K562 (cell line): ENCODE results near the gene ALDH18A1. TPM values are rescaled to one million over a fixed set of nuclear protein-coding genes. Genes with fewer than 3 reads are reported as not detected.
A peak's percentile ranks its signal among the peaks of the same experiment; 100 is the strongest.

Source experiments
- CHD2 ChIP-seq: IDR thresholded peaks from 2 replicates; pipeline ENCODE4 v1.6.1; 2011; ENCODE audit warnings: low read depth, low read length
- DACH1 ChIP-seq: fragments of 450-650 bp; IDR thresholded peaks from 2 replicates; pipeline ENCODE4 v1.6.1; 2018; ENCODE audit not compliant: partially characterized antibody
- EGR1 ChIP-seq: fragments of 450-650 bp; conservative IDR thresholded peaks from 2 replicates; pipeline ENCODE4 v1.6.1; 2017; ENCODE audit warnings: mild to moderate bottlenecking
- GATA2 ChIP-seq: sonication (generic); formaldehyde crosslinking; IDR thresholded peaks from 2 replicates; pipeline ENCODE4 v1.4.0; 2020; ENCODE audit warnings: mild to moderate bottlenecking, missing genetic modification reagents
- MAZ ChIP-seq, 2 experiments: fragments of 450-650 bp in 1 of 2; sonication (generic) in 1 of 2; formaldehyde crosslinking; IDR thresholded peaks in 1 of 2; conservative IDR thresholded peaks in 1 of 2; 2 replicates each; pipeline versions ENCODE4 v1.4.0 to v1.5.0; 2020; ENCODE audit warnings: mild to moderate bottlenecking in 1 of 2, missing genetic modification reagents in 1 of 2
- ZEB2 ChIP-seq: fragments of 450-650 bp; IDR thresholded peaks from 2 replicates; pipeline ENCODE4 v1.6.1; 2016
- polyA plus RNA-seq, 8 experiments: library from polyadenylated mRNA; depleted of rRNA in 4 of 8; stranded (reverse) in 5 of 8; unstranded in 3 of 8; fragments of >200 nt; fragmentation: Nextera tagmentation in 2 of 8; fragmentation: Illumina TruSeq in 1 of 8; extraction: Ambion mirVana in 2 of 8; extraction: Trizol in 1 of 8; gene quantifications; 2 replicates each; pipeline versions ENCODE4 v1.2.1 to v1.2.3, GENCODE V29; 2011 to 2014; ENCODE audit warnings: inconsistent platforms in 1 of 8, missing spikeins in 1 of 8
- total RNA-seq, 7 experiments: library from RNA; depleted of rRNA in 6 of 7; stranded (reverse); fragments of >200 nt in 6 of 7; fragmentation: Illumina TruSeq in 2 of 7; extraction: Trizol in 2 of 7; gene quantifications; 2 replicates each; pipeline versions ENCODE4 v1.2.1 to v1.2.3, GENCODE V29; 2011 to 2021; ENCODE audit warnings: low replicate concordance in 1 of 7
- TF ChIP-seq, protein P1 (sequence below), 2 experiments: fragments of 450-650 bp; formaldehyde crosslinking in 1 of 2; IDR thresholded peaks; 2 replicates each; pipeline versions ENCODE4 v1.4.0 to v1.6.1; 2014 to 2020; ENCODE audit warnings: mild to moderate bottlenecking in 2 of 2, borderline replicate concordance in 1 of 2, low read depth in 1 of 2
- TF ChIP-seq, protein P2 (sequence below): sonication (generic); formaldehyde crosslinking; IDR thresholded peaks from 2 replicates; pipeline ENCODE4 v1.8.1; 2023; ENCODE audit warnings: mild to moderate bottlenecking, missing genetic modification reagents
- TF ChIP-seq, protein P3 (sequence below), 2 experiments: fragments of 450-650 bp in 1 of 2; sonication (generic) in 1 of 2; formaldehyde crosslinking; conservative IDR thresholded peaks; 2 replicates each; pipeline versions ENCODE4 v1.4.0 to v1.8.1; 2020 to 2022; ENCODE audit warnings: mild to moderate bottlenecking in 1 of 2, missing genetic modification reagents in 1 of 2
- TF ChIP-seq, protein P4 (sequence below): IDR thresholded peaks from 3 replicates; pipeline ENCODE4 v1.6.1; 2011; ENCODE audit warnings: borderline replicate concordance, mild to moderate bottlenecking; ENCODE audit not compliant: insufficient read length, insufficient read depth

ALDH18A1 gene
- total and polyA plus RNA-seq, 9 of the 15 experiments (the other 6 are each of a cell fraction or from before 2014, with no cell fraction given), result 12.0 to 83.3 (median 43.8) TPM

DNA sequence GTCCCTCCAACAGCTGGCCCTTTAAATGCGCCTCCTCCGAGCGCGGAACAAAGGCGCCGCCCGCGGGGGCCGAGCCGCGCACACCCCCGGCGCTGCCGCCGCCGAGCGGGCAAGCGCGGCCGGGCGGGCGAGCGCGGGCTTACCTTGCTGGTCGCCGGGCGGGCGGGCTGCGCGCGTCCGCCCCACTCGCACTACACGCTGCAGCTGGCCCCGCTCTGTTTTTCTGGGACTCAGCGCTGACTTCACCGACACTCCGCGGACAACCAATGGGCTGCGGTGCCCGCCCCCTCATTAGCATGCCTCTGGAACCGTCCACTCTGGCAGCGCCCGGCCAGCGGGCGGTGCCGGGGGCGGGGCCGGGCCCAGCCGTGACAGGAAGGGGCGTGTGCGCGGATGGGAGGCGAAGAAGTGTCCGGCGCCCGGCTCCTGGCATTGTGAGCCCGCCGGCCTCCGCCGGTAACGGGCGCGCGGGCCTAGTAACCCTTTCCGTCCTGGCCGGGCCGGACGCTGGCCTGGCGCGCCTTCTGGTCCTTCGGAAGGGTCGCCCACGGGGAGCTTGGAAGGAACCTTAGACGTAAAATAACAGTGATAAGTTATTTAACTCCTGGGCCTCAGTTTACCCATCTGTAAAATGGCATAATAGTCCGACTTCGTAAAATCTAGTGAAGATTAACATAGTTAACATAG is 95.2 kb downstream of the ALDH18A1 start, which contains the start of gene SORBS1 (continued):
- TF ChIP-seq, protein P1, sequence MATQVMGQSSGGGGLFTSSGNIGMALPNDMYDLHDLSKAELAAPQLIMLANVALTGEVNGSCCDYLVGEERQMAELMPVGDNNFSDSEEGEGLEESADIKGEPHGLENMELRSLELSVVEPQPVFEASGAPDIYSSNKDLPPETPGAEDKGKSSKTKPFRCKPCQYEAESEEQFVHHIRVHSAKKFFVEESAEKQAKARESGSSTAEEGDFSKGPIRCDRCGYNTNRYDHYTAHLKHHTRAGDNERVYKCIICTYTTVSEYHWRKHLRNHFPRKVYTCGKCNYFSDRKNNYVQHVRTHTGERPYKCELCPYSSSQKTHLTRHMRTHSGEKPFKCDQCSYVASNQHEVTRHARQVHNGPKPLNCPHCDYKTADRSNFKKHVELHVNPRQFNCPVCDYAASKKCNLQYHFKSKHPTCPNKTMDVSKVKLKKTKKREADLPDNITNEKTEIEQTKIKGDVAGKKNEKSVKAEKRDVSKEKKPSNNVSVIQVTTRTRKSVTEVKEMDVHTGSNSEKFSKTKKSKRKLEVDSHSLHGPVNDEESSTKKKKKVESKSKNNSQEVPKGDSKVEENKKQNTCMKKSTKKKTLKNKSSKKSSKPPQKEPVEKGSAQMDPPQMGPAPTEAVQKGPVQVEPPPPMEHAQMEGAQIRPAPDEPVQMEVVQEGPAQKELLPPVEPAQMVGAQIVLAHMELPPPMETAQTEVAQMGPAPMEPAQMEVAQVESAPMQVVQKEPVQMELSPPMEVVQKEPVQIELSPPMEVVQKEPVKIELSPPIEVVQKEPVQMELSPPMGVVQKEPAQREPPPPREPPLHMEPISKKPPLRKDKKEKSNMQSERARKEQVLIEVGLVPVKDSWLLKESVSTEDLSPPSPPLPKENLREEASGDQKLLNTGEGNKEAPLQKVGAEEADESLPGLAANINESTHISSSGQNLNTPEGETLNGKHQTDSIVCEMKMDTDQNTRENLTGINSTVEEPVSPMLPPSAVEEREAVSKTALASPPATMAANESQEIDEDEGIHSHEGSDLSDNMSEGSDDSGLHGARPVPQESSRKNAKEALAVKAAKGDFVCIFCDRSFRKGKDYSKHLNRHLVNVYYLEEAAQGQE (IDR thresholded peaks at IDR 0.05; ENCODE audit: borderline replicate concordance), result peak; percentile 52; the same call in 1 of the 2 replicates
- TF ChIP-seq, protein P1 (CRISPR knock-in tag; IDR thresholded peaks at IDR 0.05; ENCODE audit: low read depth), result no peak
- TF ChIP-seq, protein P2, sequence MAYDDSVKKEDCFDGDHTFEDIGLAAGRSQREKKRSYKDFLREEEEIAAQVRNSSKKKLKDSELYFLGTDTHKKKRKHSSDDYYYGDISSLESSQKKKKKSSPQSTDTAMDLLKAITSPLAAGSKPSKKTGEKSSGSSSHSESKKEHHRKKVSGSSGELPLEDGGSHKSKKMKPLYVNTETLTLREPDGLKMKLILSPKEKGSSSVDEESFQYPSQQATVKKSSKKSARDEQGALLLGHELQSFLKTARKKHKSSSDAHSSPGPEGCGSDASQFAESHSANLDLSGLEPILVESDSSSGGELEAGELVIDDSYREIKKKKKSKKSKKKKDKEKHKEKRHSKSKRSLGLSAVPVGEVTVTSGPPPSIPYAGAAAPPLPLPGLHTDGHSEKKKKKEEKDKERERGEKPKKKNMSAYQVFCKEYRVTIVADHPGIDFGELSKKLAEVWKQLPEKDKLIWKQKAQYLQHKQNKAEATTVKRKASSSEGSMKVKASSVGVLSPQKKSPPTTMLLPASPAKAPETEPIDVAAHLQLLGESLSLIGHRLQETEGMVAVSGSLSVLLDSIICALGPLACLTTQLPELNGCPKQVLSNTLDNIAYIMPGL, result no peak
- TF ChIP-seq DACH1, result no peak
- TF ChIP-seq MAZ (CRISPR knock-in tag; conservative IDR thresholded peaks at IDR 0.05 in 1 of 2, IDR thresholded peaks at IDR 0.05 in 1 of 2), result 0 out of 4 replicates have a peak, but pooled peaks of 1 of the 2 experiments have one; percentile 48
- TF ChIP-seq, protein P3, sequence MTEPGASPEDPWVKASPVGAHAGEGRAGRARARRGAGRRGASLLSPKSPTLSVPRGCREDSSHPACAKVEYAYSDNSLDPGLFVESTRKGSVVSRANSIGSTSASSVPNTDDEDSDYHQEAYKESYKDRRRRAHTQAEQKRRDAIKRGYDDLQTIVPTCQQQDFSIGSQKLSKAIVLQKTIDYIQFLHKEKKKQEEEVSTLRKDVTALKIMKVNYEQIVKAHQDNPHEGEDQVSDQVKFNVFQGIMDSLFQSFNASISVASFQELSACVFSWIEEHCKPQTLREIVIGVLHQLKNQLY (CRISPR knock-in tag; conservative IDR thresholded peaks at IDR 0.05), result no peak
- TF ChIP-seq CHD2, result no peak
- 0 out of 2 replicates have a peak, but pooled peaks have one; percentile 44 for TF ChIP-seq EGR1
- TF ChIP-seq ZEB2, result no peak
- TF ChIP-seq GATA2 (CRISPR knock-in tag), result no peak
- TF ChIP-seq, protein P4, sequence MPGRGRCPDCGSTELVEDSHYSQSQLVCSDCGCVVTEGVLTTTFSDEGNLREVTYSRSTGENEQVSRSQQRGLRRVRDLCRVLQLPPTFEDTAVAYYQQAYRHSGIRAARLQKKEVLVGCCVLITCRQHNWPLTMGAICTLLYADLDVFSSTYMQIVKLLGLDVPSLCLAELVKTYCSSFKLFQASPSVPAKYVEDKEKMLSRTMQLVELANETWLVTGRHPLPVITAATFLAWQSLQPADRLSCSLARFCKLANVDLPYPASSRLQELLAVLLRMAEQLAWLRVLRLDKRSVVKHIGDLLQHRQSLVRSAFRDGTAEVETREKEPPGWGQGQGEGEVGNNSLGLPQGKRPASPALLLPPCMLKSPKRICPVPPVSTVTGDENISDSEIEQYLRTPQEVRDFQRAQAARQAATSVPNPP, result no peak
